ENCODE measurements around the gene CD99.
"Not testable (repeated sequence)": the region's sequence is repeated elsewhere in the genome, so short reads cannot be mapped to it uniquely, and the experiment has no call there.

The CD99 gene

GRCh38 chrX:2657532-2658113, 33.5 kb upstream of the CD99 start:
- Histone ChIP-seq H3K9me3 (ENCODE audit: control insufficient read depth in 1 of 2, low read length in 2 of 2) (no peaks in the 10 kb centered on the region), H3K36me3 (ENCODE audit: control insufficient read depth in 1 of 2, insufficient read depth in 2 of 2, low read length in 2 of 2) (no peaks in the 10 kb centered on the region), H3K27me3 (ENCODE audit: low read depth, low read length) (no peaks in the 10 kb centered on the region), H3K27ac (ENCODE audit: low read length) (no peak overlapping the region), H3K4me1 (ENCODE audit: control insufficient read depth in 1 of 2, insufficient read depth in 2 of 2, low read length in 2 of 2) (no peaks in the 10 kb centered on the region), H3K4me3 (ENCODE audit: low read depth in 1 of 2, low read length in 2 of 2) (no peak overlapping the region)

DNA sequence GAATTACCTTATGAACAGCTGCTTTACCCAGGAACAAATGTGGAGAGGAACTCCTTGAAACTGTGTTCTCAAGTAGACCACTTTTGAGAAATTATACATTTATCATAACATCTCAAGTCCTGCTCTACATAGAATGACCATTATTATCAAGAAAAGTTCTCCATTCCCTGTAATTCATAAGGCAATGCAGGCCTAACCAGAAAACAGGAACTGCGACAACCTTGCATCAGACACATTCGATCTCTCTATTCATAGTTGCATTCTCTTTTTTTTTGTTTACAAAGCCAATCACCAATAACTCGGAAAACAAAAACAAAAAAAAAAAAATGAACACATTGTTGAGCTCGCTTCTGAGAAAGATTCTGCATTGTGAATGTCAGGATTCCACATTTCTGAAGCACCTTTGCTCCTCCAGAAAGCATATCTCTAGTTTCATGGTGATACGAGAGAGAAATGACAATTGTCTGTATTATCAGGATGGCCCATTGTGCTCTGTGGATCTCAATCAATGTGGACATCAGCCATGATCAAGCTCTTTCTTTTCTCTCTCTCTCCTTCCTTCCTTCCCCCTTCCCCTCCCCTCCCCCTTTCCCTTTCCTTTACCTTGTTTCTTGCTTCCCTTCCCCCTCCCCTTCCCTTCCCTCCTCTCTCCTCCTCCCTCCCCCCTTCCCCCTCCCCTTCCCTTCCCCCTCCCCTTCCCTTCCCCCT, 32.4 kb upstream of the CD99 start:
- Histone ChIP-seq H3K36me3 (ENCODE audit: control insufficient read depth in 1 of 2, insufficient read depth in 2 of 2, low read length in 2 of 2) (no peaks in the 10 kb centered on the region), H3K9me3 (ENCODE audit: control insufficient read depth in 1 of 2, low read length in 2 of 2) (no peaks in the 10 kb centered on the region), H3K27ac (ENCODE audit: low read length) (no peak overlapping the region), H3K4me1 (ENCODE audit: control insufficient read depth in 1 of 2, insufficient read depth in 2 of 2, low read length in 2 of 2) (no peaks in the 10 kb centered on the region), H3K27me3 (ENCODE audit: low read depth, low read length) (no peaks in the 10 kb centered on the region), H3K4me3 (ENCODE audit: low read depth in 1 of 2, low read length in 2 of 2) (no peak overlapping the region)

DNA sequence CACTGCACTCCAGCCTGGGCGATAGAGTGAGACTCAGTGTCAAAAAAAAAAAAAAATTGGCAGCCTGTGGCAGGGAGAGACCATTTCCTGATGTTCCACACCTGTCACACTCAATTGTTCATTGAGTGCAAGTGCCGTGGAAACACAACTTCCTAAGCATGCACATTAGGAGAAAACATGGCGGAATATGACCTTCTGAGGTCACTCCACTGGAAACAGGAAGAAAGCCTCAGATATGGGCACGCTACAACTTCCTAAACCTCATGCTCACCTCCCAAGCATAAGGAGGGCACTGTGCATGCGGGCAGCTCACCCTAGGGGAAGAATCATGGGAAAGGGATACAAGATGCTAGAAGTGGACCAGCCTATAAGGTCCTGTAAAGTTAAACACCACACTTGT, 28.5 kb upstream of the CD99 start:
- H3K4me3 ChIP-seq (ENCODE audit: low read depth in 1 of 2, low read length in 2 of 2): no peak overlapping the region
- no peaks in the 10 kb centered on the region for H3K9me3 ChIP-seq (ENCODE audit: control insufficient read depth in 1 of 2, low read length in 2 of 2)
- H3K4me1 ChIP-seq (ENCODE audit: control insufficient read depth in 1 of 2, insufficient read depth in 2 of 2, low read length in 2 of 2): peaks cover 0 to 5% of the 10 kb centered on the region in 2 donors
- H3K36me3 ChIP-seq (ENCODE audit: control insufficient read depth in 1 of 2, insufficient read depth in 2 of 2, low read length in 2 of 2): no peaks in the 10 kb centered on the region
- no peaks in the 10 kb centered on the region for H3K27me3 ChIP-seq (ENCODE audit: low read depth, low read length)
- H3K27ac ChIP-seq (ENCODE audit: low read length): no peak overlapping the region

- H3K4me1 ChIP-seq (ENCODE audit: control insufficient read depth in 1 of 2, insufficient read depth in 2 of 2, low read length in 2 of 2): peaks cover 0 to 5% of the 10 kb centered on the region in 2 donors
- no peaks in the 10 kb centered on the region for H3K27me3 ChIP-seq (ENCODE audit: low read depth, low read length)
- no peak overlapping the region for H3K4me3 ChIP-seq (ENCODE audit: low read depth in 1 of 2, low read length in 2 of 2)
- no peaks in the 10 kb centered on the region for H3K36me3 ChIP-seq (ENCODE audit: control insufficient read depth in 1 of 2, insufficient read depth in 2 of 2, low read length in 2 of 2)
- no peaks in the 10 kb centered on the region for H3K9me3 ChIP-seq (ENCODE audit: control insufficient read depth in 1 of 2, low read length in 2 of 2)
- H3K27ac ChIP-seq (ENCODE audit: low read length): no peak overlapping the region
Measured at GRCh38 chrX:2664502-2664901, 26.6 kb upstream of the CD99 start.

GRCh38 chrX:2665387-2666304, 25.4 kb upstream of the CD99 start:
- Histone ChIP-seq H3K4me3 (ENCODE audit: low read depth in 1 of 2, low read length in 2 of 2) (no peak overlapping the region), H3K36me3 (ENCODE audit: control insufficient read depth in 1 of 2, insufficient read depth in 2 of 2, low read length in 2 of 2) (no peaks in the 10 kb centered on the region), H3K27me3 (ENCODE audit: low read depth, low read length) (no peaks in the 10 kb centered on the region), H3K27ac (ENCODE audit: low read length) (no peak overlapping the region), H3K9me3 (ENCODE audit: control insufficient read depth in 1 of 2, low read length in 2 of 2) (no peaks in the 10 kb centered on the region), H3K4me1 (ENCODE audit: control insufficient read depth in 1 of 2, insufficient read depth in 2 of 2, low read length in 2 of 2) (peaks cover 0 to 5% of the 10 kb centered on the region in 2 donors)

- Histone ChIP-seq H3K36me3 (ENCODE audit: control insufficient read depth in 1 of 2, insufficient read depth in 2 of 2, low read length in 2 of 2) (no peaks in the 10 kb centered on the region), H3K27me3 (ENCODE audit: low read depth, low read length) (no peaks in the 10 kb centered on the region), H3K4me1 (ENCODE audit: control insufficient read depth in 1 of 2, insufficient read depth in 2 of 2, low read length in 2 of 2) (peaks cover 0 to 5% of the 10 kb centered on the region in 2 donors), H3K9me3 (ENCODE audit: control insufficient read depth in 1 of 2, low read length in 2 of 2) (no peaks in the 10 kb centered on the region), H3K4me3 (ENCODE audit: low read depth in 1 of 2, low read length in 2 of 2) (no peak overlapping the region), H3K27ac (ENCODE audit: low read length) (no peak overlapping the region)
Measured at GRCh38 chrX:2666491-2666890, 24.6 kb upstream of the CD99 start.

DNA sequence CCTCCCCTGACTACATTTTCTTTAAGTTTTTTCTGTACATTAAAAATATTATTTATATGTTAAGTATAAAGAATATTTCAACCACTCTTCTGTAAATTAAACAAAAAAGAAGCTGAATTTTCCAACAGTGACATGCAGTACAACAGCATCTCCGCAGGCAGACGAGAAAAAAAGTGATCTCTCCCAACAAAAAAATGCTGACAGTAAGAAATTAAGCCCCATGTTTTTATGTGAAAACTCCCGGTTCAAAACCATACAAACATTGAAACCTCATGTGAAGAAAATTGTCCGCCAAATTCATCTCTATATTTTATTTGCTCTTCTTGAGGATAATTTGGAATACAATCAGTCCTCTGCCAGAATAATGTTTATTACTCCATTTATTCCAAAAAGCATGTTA, 20.1 kb upstream of the CD99 start:
- Histone ChIP-seq H3K27ac (ENCODE audit: low read length) (no peak overlapping the region), H3K27me3 (ENCODE audit: low read depth, low read length) (no peaks in the 10 kb centered on the region), H3K4me3 (ENCODE audit: low read depth in 1 of 2, low read length in 2 of 2) (no peak overlapping the region), H3K9me3 (ENCODE audit: control insufficient read depth in 1 of 2, low read length in 2 of 2) (no peaks in the 10 kb centered on the region), H3K4me1 (ENCODE audit: control insufficient read depth in 1 of 2, insufficient read depth in 2 of 2, low read length in 2 of 2) (no peaks in the 10 kb centered on the region), H3K36me3 (ENCODE audit: control insufficient read depth in 1 of 2, insufficient read depth in 2 of 2, low read length in 2 of 2) (no peaks in the 10 kb centered on the region)

DNA sequence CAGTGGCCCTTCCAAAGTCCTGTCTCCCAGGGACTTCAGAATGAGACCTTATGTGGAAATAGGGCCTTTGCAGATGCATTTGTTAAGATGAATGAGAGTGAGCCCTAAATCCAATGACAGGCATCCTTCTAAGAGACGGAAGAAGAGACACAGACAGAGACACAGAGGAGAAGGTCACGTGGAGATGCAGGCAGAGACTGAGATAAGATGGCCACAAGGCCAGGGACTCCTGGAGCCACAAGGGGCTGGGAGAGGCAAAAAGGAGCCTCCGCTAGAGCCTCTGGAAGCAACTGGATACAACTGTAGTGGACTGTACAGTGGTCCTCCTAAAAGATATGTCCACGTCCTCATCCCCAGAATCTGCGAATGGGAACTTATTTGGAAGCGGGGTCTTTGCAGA, 19.0 kb upstream of the CD99 start:
- Histone ChIP-seq H3K36me3 (ENCODE audit: control insufficient read depth in 1 of 2, insufficient read depth in 2 of 2, low read length in 2 of 2) (no peaks in the 10 kb centered on the region), H3K4me3 (ENCODE audit: low read depth in 1 of 2, low read length in 2 of 2) (no peak overlapping the region), H3K4me1 (ENCODE audit: control insufficient read depth in 1 of 2, insufficient read depth in 2 of 2, low read length in 2 of 2) (peaks cover under 1 to 5% of the 10 kb centered on the region in 2 donors), H3K27me3 (ENCODE audit: low read depth, low read length) (no peaks in the 10 kb centered on the region), H3K27ac (ENCODE audit: low read length) (no peak overlapping the region), H3K9me3 (ENCODE audit: control insufficient read depth in 1 of 2, low read length in 2 of 2) (no peaks in the 10 kb centered on the region)

GRCh38 chrX:2673611-2674010, 17.5 kb upstream of the CD99 start:
- H3K9me3 ChIP-seq (ENCODE audit: control insufficient read depth in 1 of 2, low read length in 2 of 2): no peaks in the 10 kb centered on the region
- no peaks in the 10 kb centered on the region for H3K36me3 ChIP-seq (ENCODE audit: control insufficient read depth in 1 of 2, insufficient read depth in 2 of 2, low read length in 2 of 2)
- no peak overlapping the region for H3K4me3 ChIP-seq (ENCODE audit: low read depth in 1 of 2, low read length in 2 of 2)
- no peaks in the 10 kb centered on the region for H3K27me3 ChIP-seq (ENCODE audit: low read depth, low read length)
- H3K4me1 ChIP-seq (ENCODE audit: control insufficient read depth in 1 of 2, insufficient read depth in 2 of 2, low read length in 2 of 2): peaks cover 11% of the 10 kb centered on the region in 2 donors
- H3K27ac ChIP-seq (ENCODE audit: low read length): no peak overlapping the region

- peaks cover 11% of the 10 kb centered on the region in 2 donors for H3K4me1 ChIP-seq (ENCODE audit: control insufficient read depth in 1 of 2, insufficient read depth in 2 of 2, low read length in 2 of 2)
- H3K9me3 ChIP-seq (ENCODE audit: control insufficient read depth in 1 of 2, low read length in 2 of 2); H3K4me3 ChIP-seq (ENCODE audit: low read depth in 1 of 2, low read length in 2 of 2); H3K36me3 ChIP-seq (ENCODE audit: control insufficient read depth in 1 of 2, insufficient read depth in 2 of 2, low read length in 2 of 2); H3K27ac ChIP-seq (ENCODE audit: low read length); H3K27me3 ChIP-seq (ENCODE audit: low read depth, low read length): not testable (repeated sequence)
Measured at GRCh38 chrX:2675657-2676200, 15.4 kb upstream of the CD99 start.

All from muscle layer of duodenum (tissue), 2 donors.